Muscle of leg (tissue), 11 donors: Measurements from ENCODE around the gene CRELD2. TPM values are rescaled to one million over a fixed set of nuclear protein-coding genes. Genes with fewer than 3 reads are reported as not detected.

Experiments used
- DNase-seq: peaks from one replicate; pipeline ENCODE4 v3.0.0; 2013
- H3K27ac ChIP-seq: one replicate; pipeline ENCODE4 v1.5.1; 2013; ENCODE audit warnings: mild to moderate bottlenecking, low read length, control low read depth
- H3K27me3 ChIP-seq: one replicate; pipeline ENCODE4 v1.6.1; 2013; ENCODE audit warnings: low read length; ENCODE audit not compliant: control insufficient read depth, insufficient read depth
- H3K36me3 ChIP-seq: one replicate; pipeline ENCODE4 v1.6.1; 2013; ENCODE audit warnings: low read length; ENCODE audit not compliant: control insufficient read depth, insufficient read depth
- H3K4me1 ChIP-seq: one replicate; pipeline ENCODE4 v1.6.1; 2013; ENCODE audit warnings: low read length; ENCODE audit not compliant: control insufficient read depth, insufficient read depth
- H3K4me3 ChIP-seq: one replicate; pipeline ENCODE4 v1.5.1; 2013; ENCODE audit warnings: low read length, control low read depth
- H3K9me3 ChIP-seq: replicated peaks from 2 replicates; pipeline ENCODE4 v1.6.1; 2013; ENCODE audit warnings: low read depth, low read length; ENCODE audit not compliant: control insufficient read depth
- WGBS: methylation state at CpG from one replicate; pipeline ENCODE4 v1.1.5; 2013; ENCODE audit warnings: missing lambda C conversion rate; ENCODE audit not compliant: insufficient coverage; 5-methylcytosine and 5-hydroxymethylcytosine counted together
- polyA plus RNA-seq, 8 donors: library from polyadenylated mRNA; unstranded; fragments of 120-200 nt; gene quantifications; one replicate each; pipeline versions ENCODE4 v1.2.1 to v1.2.3, GENCODE V29; 2013; ENCODE audit warnings: inconsistent platforms in 1 of 8, low replicate concordance in 1 of 8; ENCODE audit not compliant: insufficient read length in 8 of 8, insufficient read depth in 1 of 8
- total RNA-seq: library from RNA; stranded (reverse); fragments of 120-200 nt; gene quantifications from one replicate; pipeline ENCODE4 v1.2.4, GENCODE V29; 2013

CRELD2 gene
- total and polyA plus RNA-seq, 9 donors: 17.0 to 27.0 (median 22.2) TPM

DNA sequence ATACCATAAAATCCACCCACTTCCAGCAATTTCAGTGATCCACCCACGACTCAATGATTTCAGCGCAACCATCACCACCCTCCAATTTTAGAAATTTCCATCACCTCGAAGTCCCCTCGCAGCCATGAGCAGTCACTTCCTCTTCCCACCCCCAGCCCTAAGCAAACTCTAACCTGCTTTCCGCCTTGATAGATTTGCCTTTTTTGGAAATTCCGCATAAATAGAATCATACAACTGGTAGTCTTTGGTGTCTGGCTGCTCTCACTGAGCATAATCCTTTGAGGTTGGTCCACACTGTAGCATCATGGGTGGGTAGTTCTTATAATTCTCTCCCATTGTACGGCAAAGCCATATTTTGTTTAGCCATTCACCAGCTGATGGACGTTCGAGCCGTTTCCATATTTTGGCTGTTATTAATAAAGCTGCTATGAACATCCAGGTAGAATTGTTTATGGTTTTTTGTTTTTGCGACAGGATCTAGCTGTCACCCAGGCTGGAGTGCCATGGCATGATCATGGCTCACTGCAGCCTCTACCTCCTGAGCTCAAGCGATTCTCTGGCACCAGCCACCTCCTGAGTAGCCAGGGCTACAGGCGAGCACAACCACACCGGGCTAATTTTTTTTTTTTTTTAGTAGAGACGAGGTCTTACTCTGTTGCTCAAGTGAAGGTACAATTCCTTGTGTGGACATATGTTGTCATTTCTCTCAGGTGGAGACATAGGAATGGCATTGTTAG is 58.2 kb downstream of the CRELD2 start:
- 32% methylated on average over 8 of the region's 15 CpGs for WGBS
- H3K27me3 ChIP-seq: peaks cover 16% of the 10 kb centered on the region
- DNase-seq: no peak
- H3K27ac ChIP-seq: no peak overlapping the region
- H3K4me3 ChIP-seq: no peak overlapping the region
- H3K4me1 ChIP-seq: peaks cover 2% of the 10 kb centered on the region
- peaks cover 4% of the 10 kb centered on the region for H3K9me3 ChIP-seq
- H3K36me3 ChIP-seq: no peaks in the 10 kb centered on the region

Other genes starting within 250 kb of the CRELD2 start
- 19.4 TPM for gene BRD1, start 90.8 kb upstream of the CRELD2 start, total RNA-seq
- 10 to 100 TPM; 23.2 to 35.3 (median 27.2) TPM for gene BRD1, start 90.8 kb upstream of the CRELD2 start, polyA plus RNA-seq
- 7.3 TPM for gene ZBED4, start 64.8 kb upstream of the CRELD2 start, total RNA-seq
- gene ZBED4, start 64.8 kb upstream of the CRELD2 start, polyA plus RNA-seq: 10 to 100 TPM; 10.8 to 15.9 (median 13.2) TPM
- 6.6 TPM for gene ALG12, start 196 bp upstream of the CRELD2 start, total RNA-seq
- gene ALG12, start 196 bp upstream of the CRELD2 start, polyA plus RNA-seq: 10 to 100 TPM; 13.3 to 19.1 (median 15.9) TPM
- 14.7 TPM for gene PIM3, start 42.1 kb downstream of the CRELD2 start, total RNA-seq
- 10 to 100 TPM; 13.6 to 21.6 (median 16.3) TPM for gene PIM3, start 42.1 kb downstream of the CRELD2 start, polyA plus RNA-seq
- gene IL17REL, start 94.1 kb downstream of the CRELD2 start, total RNA-seq: not detected
- under 1 TPM in 1 of 8 donors, not detected in 7; 0.05 TPM for gene IL17REL, start 94.1 kb downstream of the CRELD2 start, polyA plus RNA-seq
- not detected for gene TTLL8, start 139.7 kb downstream of the CRELD2 start, total RNA-seq
- gene TTLL8, start 139.7 kb downstream of the CRELD2 start, polyA plus RNA-seq: not detected
- gene MLC1, start 166.8 kb downstream of the CRELD2 start, total RNA-seq: 0.31 TPM
- gene MLC1, start 166.8 kb downstream of the CRELD2 start, polyA plus RNA-seq: 1 to 10 TPM in 1 of 8 donors, under 1 TPM in 7; 0.45 to 1.2 (median 0.85) TPM
- gene MOV10L1, start 171.4 kb downstream of the CRELD2 start, total RNA-seq: 0.40 TPM
- gene MOV10L1, start 171.4 kb downstream of the CRELD2 start, polyA plus RNA-seq: under 1 TPM; 0.08 to 0.50 (median 0.20) TPM